ENCODE measurements around the gene MORN1. TPM values are rescaled to one million over a fixed set of nuclear protein-coding genes. Genes with fewer than 3 reads are reported as not detected.
"Not testable (repeated sequence)": the region's sequence is repeated elsewhere in the genome, so short reads cannot be mapped to it uniquely, and the experiment has no call there.

Gene MORN1
- total RNA-seq, 6 experiments from 2014 or later = 3.1 to 7.1 (median 4.5) TPM

- DNase-seq (no peak), ATAC-seq (no peak)
- TF ChIP-seq CTCF (IDR thresholded peaks at IDR 0.05) = no peak
- H3K27ac ChIP-seq = no peak overlapping the region
- peaks cover 0 to 33% (median 12%) of the 10 kb centered on the region in 4 donors for H3K4me1 ChIP-seq
- no peaks in the 10 kb centered on the region for H3K9me3 ChIP-seq
- intact Hi-C loops (cut with DNase I) = no loop called here
- no peaks in the 10 kb centered on the region for H3K27me3 ChIP-seq
- H3K4me3 ChIP-seq = no peak overlapping the region
- WGBS (ENCODE audit: insufficient coverage, low coverage, low lambda C conversion rate, missing lambda C conversion rate) = 80% methylated on average over 10 of the region's 18 CpGs
- no peaks in the 10 kb centered on the region for H3K36me3 ChIP-seq
Measured at GRCh38 chr1:2296614-2297013, 94.7 kb downstream of the MORN1 start.

GRCh38 chr1:2296211-2296610 lies 95.1 kb downstream of the MORN1 start:
- H3K4me3 ChIP-seq; ATAC-seq; intact Hi-C loops (cut with DNase I); H3K36me3 ChIP-seq; H3K27ac ChIP-seq; H3K27me3 ChIP-seq; H3K9me3 ChIP-seq; DNase-seq: not testable (repeated sequence)
- 80% methylated on average over 1 of the region's 9 CpGs for WGBS (ENCODE audit: insufficient coverage, low coverage, low lambda C conversion rate, missing lambda C conversion rate)
- peaks cover 0 to 35% (median 12%) of the 10 kb centered on the region in 4 donors for H3K4me1 ChIP-seq

GRCh38 chr1:2295526-2295925 lies 95.8 kb downstream of the MORN1 start:
- 83% methylated on average over 3 of the region's 13 CpGs for WGBS (ENCODE audit: insufficient coverage, low coverage, low lambda C conversion rate, missing lambda C conversion rate)
- Histone ChIP-seq H3K36me3 (no peaks in the 10 kb centered on the region), H3K4me3 (no peak overlapping the region), H3K9me3 (no peaks in the 10 kb centered on the region), H3K27ac (no peak overlapping the region), H3K27me3 (no peaks in the 10 kb centered on the region), H3K4me1 (peaks cover 0 to 35% (median 11%) of the 10 kb centered on the region in 4 donors)
- DNase-seq (no peak), ATAC-seq (no peak)
- TF ChIP-seq POLR2A (IDR thresholded peaks at IDR 0.05) (no peak), CTCF (IDR thresholded peaks at IDR 0.05) (no peak)
- intact Hi-C loops (cut with DNase I) = no loop called here

GRCh38 chr1:2294725-2295078 lies 96.7 kb downstream of the MORN1 start:
- Histone ChIP-seq H3K27me3 (no peaks in the 10 kb centered on the region), H3K36me3 (no peaks in the 10 kb centered on the region), H3K4me1 (peaks cover 0 to 36% (median 11%) of the 10 kb centered on the region in 4 donors), H3K4me3 (no peak overlapping the region), H3K27ac (no peak overlapping the region), H3K9me3 (no peaks in the 10 kb centered on the region)
- ATAC-seq (no peak), DNase-seq (no peak)
- intact Hi-C loops (cut with DNase I) = no loop called here
- TF ChIP-seq POLR2A (IDR thresholded peaks at IDR 0.05) (no peak), CTCF (IDR thresholded peaks at IDR 0.05) (no peak)
- 83% methylated on average over 2 of the region's 5 CpGs for WGBS (ENCODE audit: insufficient coverage, low coverage, low lambda C conversion rate, missing lambda C conversion rate)

- H3K4me1 ChIP-seq = peaks cover 0 to 33% (median 9%) of the 10 kb centered on the region in 4 donors
- DNase-seq (no peak), ATAC-seq (no peak)
- H3K27me3 ChIP-seq = no peaks in the 10 kb centered on the region
- H3K27ac ChIP-seq = no peak overlapping the region
- intact Hi-C loops (cut with DNase I) = no loop called here
- no peaks in the 10 kb centered on the region for H3K36me3 ChIP-seq
- TF ChIP-seq POLR2A (IDR thresholded peaks at IDR 0.05) = no peak
- no peak for TF ChIP-seq CTCF (IDR thresholded peaks at IDR 0.05)
- WGBS (ENCODE audit: insufficient coverage, low coverage, low lambda C conversion rate, missing lambda C conversion rate) = 44% methylated on average over 5 of the region's 23 CpGs
- H3K4me3 ChIP-seq = no peak overlapping the region
- H3K9me3 ChIP-seq = no peaks in the 10 kb centered on the region
Measured at GRCh38 chr1:2294033-2294724, 97.2 kb downstream of the MORN1 start.

Data from right lobe of liver (tissue), 6 donors.